GM23338 (cell line): ENCODE data around the gene KREMEN2. TPM values are rescaled to one million over a fixed set of nuclear protein-coding genes. Genes with fewer than 3 reads are reported as not detected.

Experiments
- ATAC-seq: fragments of 200-7000 bp; cut with Tn5 transposase; 3 replicates; pipeline ENCODE4 v1.9.1; 2020
- DNase-seq: peaks from one replicate; pipeline ENCODE4 v3.0.0-alpha.2; 2015; ENCODE audit warnings: low spot score
- H2AFZ ChIP-seq: fragments of 200-600 bp; sonication (generic); 2 replicates; pipeline ENCODE4 v1.8.0; 2016; ENCODE audit warnings: antibody characterized with exemption, mild to moderate bottlenecking, moderate library complexity
- H3F3A ChIP-seq: fragments of 200-600 bp; sonication (generic); replicated peaks from 2 replicates; pipeline ENCODE4 v1.8.0; 2017; ENCODE audit warnings: antibody characterized with exemption, mixed run types, low read depth
- H3K27ac ChIP-seq: fragments of 200-600 bp; sonication (generic); 2 replicates; pipeline ENCODE4 v1.6.1; 2016; ENCODE audit warnings: low read depth
- H3K27me3 ChIP-seq: fragments of 200-600 bp; sonication (generic); 2 replicates; pipeline ENCODE4 v1.8.0; 2016; ENCODE audit warnings: mild to moderate bottlenecking, mixed run types, moderate library complexity; ENCODE audit not compliant: insufficient read depth
- H3K36me3 ChIP-seq: fragments of 200-600 bp; sonication (generic); 2 replicates; pipeline ENCODE4 v1.8.0; 2016; ENCODE audit warnings: mild to moderate bottlenecking; ENCODE audit not compliant: insufficient read depth
- H3K4me1 ChIP-seq: fragments of 200-600 bp; sonication (generic); 2 replicates; pipeline ENCODE4 v1.8.0; 2016; ENCODE audit warnings: mild to moderate bottlenecking, moderate library complexity; ENCODE audit not compliant: insufficient read depth
- H3K4me2 ChIP-seq: fragments of 200-600 bp; sonication (generic); 2 replicates; pipeline ENCODE4 v1.7.1; 2017; ENCODE audit warnings: mixed run types
- H3K4me3 ChIP-seq: fragments of 200-600 bp; sonication (generic); 2 replicates; pipeline ENCODE4 v1.6.1; 2016; ENCODE audit warnings: mixed run types
- H3K79me2 ChIP-seq: fragments of 200-600 bp; sonication (generic); replicated peaks from 2 replicates; pipeline ENCODE4 v1.8.0; 2017; ENCODE audit warnings: mild to moderate bottlenecking; ENCODE audit not compliant: insufficient read depth
- H3K9me2 ChIP-seq: fragments of 200-600 bp; sonication (generic); 2 replicates; pipeline ENCODE4 v1.8.0; 2017; ENCODE audit not compliant: insufficient read depth
- H4K20me1 ChIP-seq: fragments of 200-600 bp; sonication (generic); replicated peaks from 2 replicates; pipeline ENCODE4 v1.8.0; 2017; ENCODE audit warnings: mild to moderate bottlenecking; ENCODE audit not compliant: insufficient read depth
- H3K27ac Mint-ChIP-seq: 2 replicates; pipeline ENCODE4 v1.8.0; 2020; ENCODE audit warnings: inconsistent platforms, mild to moderate bottlenecking, moderate library complexity, mixed read lengths
- H3K27me3 Mint-ChIP-seq: 3 replicates; pipeline ENCODE4 v1.8.0; 2022; ENCODE audit warnings: low read depth, mild to moderate bottlenecking, moderate library complexity, mixed read lengths, inconsistent platforms; ENCODE audit not compliant: insufficient read depth, poor library complexity
- H3K36me3 Mint-ChIP-seq: 3 replicates; pipeline ENCODE4 v1.8.0; 2021; ENCODE audit warnings: low read depth, mild to moderate bottlenecking, inconsistent platforms, moderate library complexity, mixed read lengths
- H3K4me1 Mint-ChIP-seq: 3 replicates; pipeline ENCODE4 v1.8.0; 2020; ENCODE audit warnings: mild to moderate bottlenecking, inconsistent platforms, mixed read lengths
- H3K4me3 Mint-ChIP-seq: 3 replicates; pipeline ENCODE4 v1.8.0; 2021; ENCODE audit warnings: moderate library complexity, mild to moderate bottlenecking, inconsistent platforms, mixed read lengths
- H3K9me3 Mint-ChIP-seq: 3 replicates; pipeline ENCODE4 v1.8.0; 2020; ENCODE audit warnings: moderate library complexity, mild to moderate bottlenecking, inconsistent platforms, mixed read lengths
- CREB1 ChIP-seq: fragments of 250-450 bp; sonication (Bioruptor Pico); IDR thresholded peaks from 2 replicates; pipeline ENCODE4 v1.5.0; 2020; ENCODE audit warnings: low read depth, mild to moderate bottlenecking, moderate library complexity
- JUNB ChIP-seq: IDR thresholded peaks from one replicate; pipeline ENCODE4 v1.6.1; 2016; ENCODE audit warnings: antibody characterized with exemption; ENCODE audit not compliant: unreplicated experiment
- POLR2AphosphoS5 ChIP-seq: IDR thresholded peaks from 2 replicates; pipeline ENCODE4 v1.6.1; 2016; ENCODE audit warnings: antibody characterized with exemption, low read depth
- ZNF114 ChIP-seq: fragments of 250-450 bp; sonication (Bioruptor Pico); IDR thresholded peaks from 2 replicates; pipeline ENCODE4 v1.5.0; 2020; ENCODE audit warnings: mild to moderate bottlenecking, moderate library complexity
- ZNF331 ChIP-seq: fragments of 250-450 bp; sonication (Bioruptor Pico); IDR thresholded peaks from 2 replicates; pipeline ENCODE4 v1.5.0; 2020; ENCODE audit warnings: low read depth, mild to moderate bottlenecking, moderate library complexity
- polyA plus RNA-seq: library from polyadenylated mRNA; unstranded; fragments of >200 nt; fragmentation: Nextera tagmentation; extraction: Ambion mirVana; gene quantifications from 2 replicates; pipeline ENCODE4 v1.2.1, GENCODE V29; 2016
- total RNA-seq: library from RNA; depleted of rRNA; stranded (reverse); fragments of >200 nt; shearing (Covaris generic); gene quantifications from 2 replicates; pipeline ENCODE4 v1.2.3, GENCODE V29; 2014
- TF ChIP-seq, protein P1 (sequence below): IDR thresholded peaks from 2 replicates; pipeline ENCODE4 v1.6.1; 2016; ENCODE audit warnings: antibody characterized with exemption
- TF ChIP-seq, protein P2 (sequence below), 2 experiments: fragments of 200-600 bp in 1 of 2; sonication (generic) in 1 of 2; conservative IDR thresholded peaks; 2 replicates each; pipeline versions ENCODE4 v1.5.1 to v1.6.1; 2016 to 2017; ENCODE audit warnings: antibody characterized with exemption in 2 of 2, low read depth in 2 of 2, mild to moderate bottlenecking in 2 of 2, moderate library complexity in 1 of 2
- TF ChIP-seq, protein P3 (sequence below): IDR thresholded peaks from one replicate; pipeline ENCODE4 v1.6.1; 2018; ENCODE audit warnings: antibody characterized with exemption; ENCODE audit not compliant: unreplicated experiment

The KREMEN2 gene
- total and polyA plus RNA-seq, 2 experiments from 2014 or later: 4.9 to 16.1 TPM

GRCh38 chr16:3003582-3004270 is 39.7 kb downstream of the KREMEN2 start:
- Histone ChIP-seq H3K4me1 (peaks cover 31% of the 10 kb centered on the region), H2AFZ (no peak overlapping the region), H3K9me2 (no peaks in the 10 kb centered on the region), H3K4me3 (no peak overlapping the region), H3K79me2 (no peaks in the 10 kb centered on the region), H3K36me3 (no peaks in the 10 kb centered on the region), H3F3A (peaks cover 19% of the 10 kb centered on the region), H4K20me1 (no peaks in the 10 kb centered on the region), H3K27ac (no peak overlapping the region), H3K27me3 (no peaks in the 10 kb centered on the region), H3K4me2 (no peak overlapping the region)
- Mint-ChIP-seq H3K27me3 (peaks cover 16% of the 10 kb centered on the region), H3K9me3 (no peaks in the 10 kb centered on the region), H3K4me3 (peak overlapping the region; percentile 57), H3K36me3 (peaks cover 13% of the 10 kb centered on the region), H3K27ac (no peak overlapping the region), H3K4me1 (peaks cover 32% of the 10 kb centered on the region)
- no peak for TF ChIP-seq JUNB
- peak; percentile 20; the same call in 1 of the 2 replicates for TF ChIP-seq CREB1 (CRISPR knock-in tag)
- TF ChIP-seq, protein P1, sequence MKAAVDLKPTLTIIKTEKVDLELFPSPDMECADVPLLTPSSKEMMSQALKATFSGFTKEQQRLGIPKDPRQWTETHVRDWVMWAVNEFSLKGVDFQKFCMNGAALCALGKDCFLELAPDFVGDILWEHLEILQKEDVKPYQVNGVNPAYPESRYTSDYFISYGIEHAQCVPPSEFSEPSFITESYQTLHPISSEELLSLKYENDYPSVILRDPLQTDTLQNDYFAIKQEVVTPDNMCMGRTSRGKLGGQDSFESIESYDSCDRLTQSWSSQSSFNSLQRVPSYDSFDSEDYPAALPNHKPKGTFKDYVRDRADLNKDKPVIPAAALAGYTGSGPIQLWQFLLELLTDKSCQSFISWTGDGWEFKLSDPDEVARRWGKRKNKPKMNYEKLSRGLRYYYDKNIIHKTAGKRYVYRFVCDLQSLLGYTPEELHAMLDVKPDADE: no peak
- peak; percentile 29; the same call in 1 of the 2 replicates for TF ChIP-seq POLR2AphosphoS5
- TF ChIP-seq ZNF114 (CRISPR knock-in tag): no peak
- TF ChIP-seq, protein P2, sequence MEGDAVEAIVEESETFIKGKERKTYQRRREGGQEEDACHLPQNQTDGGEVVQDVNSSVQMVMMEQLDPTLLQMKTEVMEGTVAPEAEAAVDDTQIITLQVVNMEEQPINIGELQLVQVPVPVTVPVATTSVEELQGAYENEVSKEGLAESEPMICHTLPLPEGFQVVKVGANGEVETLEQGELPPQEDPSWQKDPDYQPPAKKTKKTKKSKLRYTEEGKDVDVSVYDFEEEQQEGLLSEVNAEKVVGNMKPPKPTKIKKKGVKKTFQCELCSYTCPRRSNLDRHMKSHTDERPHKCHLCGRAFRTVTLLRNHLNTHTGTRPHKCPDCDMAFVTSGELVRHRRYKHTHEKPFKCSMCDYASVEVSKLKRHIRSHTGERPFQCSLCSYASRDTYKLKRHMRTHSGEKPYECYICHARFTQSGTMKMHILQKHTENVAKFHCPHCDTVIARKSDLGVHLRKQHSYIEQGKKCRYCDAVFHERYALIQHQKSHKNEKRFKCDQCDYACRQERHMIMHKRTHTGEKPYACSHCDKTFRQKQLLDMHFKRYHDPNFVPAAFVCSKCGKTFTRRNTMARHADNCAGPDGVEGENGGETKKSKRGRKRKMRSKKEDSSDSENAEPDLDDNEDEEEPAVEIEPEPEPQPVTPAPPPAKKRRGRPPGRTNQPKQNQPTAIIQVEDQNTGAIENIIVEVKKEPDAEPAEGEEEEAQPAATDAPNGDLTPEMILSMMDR (conservative IDR thresholded peaks at IDR 0.05; ENCODE audit: low read depth in 2 of 2): peak; percentile 69 to 97
- TF ChIP-seq, protein P3, sequence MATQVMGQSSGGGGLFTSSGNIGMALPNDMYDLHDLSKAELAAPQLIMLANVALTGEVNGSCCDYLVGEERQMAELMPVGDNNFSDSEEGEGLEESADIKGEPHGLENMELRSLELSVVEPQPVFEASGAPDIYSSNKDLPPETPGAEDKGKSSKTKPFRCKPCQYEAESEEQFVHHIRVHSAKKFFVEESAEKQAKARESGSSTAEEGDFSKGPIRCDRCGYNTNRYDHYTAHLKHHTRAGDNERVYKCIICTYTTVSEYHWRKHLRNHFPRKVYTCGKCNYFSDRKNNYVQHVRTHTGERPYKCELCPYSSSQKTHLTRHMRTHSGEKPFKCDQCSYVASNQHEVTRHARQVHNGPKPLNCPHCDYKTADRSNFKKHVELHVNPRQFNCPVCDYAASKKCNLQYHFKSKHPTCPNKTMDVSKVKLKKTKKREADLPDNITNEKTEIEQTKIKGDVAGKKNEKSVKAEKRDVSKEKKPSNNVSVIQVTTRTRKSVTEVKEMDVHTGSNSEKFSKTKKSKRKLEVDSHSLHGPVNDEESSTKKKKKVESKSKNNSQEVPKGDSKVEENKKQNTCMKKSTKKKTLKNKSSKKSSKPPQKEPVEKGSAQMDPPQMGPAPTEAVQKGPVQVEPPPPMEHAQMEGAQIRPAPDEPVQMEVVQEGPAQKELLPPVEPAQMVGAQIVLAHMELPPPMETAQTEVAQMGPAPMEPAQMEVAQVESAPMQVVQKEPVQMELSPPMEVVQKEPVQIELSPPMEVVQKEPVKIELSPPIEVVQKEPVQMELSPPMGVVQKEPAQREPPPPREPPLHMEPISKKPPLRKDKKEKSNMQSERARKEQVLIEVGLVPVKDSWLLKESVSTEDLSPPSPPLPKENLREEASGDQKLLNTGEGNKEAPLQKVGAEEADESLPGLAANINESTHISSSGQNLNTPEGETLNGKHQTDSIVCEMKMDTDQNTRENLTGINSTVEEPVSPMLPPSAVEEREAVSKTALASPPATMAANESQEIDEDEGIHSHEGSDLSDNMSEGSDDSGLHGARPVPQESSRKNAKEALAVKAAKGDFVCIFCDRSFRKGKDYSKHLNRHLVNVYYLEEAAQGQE: no peak
- ATAC-seq: peak; percentile 73
- DNase-seq: peak; percentile 100

DNA sequence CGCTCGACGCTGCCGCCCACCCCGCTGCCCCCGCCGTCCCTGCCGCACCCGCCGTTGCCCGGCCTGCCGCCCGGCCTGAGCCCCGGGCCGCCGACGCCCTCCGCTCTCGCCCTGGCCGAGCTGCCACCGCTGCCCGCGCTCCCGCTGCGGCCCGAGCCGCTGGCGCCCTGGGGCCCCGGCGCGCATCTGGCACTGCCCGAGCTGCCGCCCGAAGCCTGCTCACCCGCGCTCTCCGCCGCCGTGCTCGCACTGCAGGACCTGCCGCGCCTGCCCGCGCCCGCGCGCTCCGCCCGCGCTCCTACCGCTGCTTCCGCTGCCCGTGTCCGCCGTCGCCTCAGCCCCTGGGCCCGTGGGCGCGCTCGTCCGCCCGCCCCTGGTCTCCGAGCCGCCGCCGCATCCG is 40.2 kb downstream of the KREMEN2 start:
- Histone ChIP-seq H3K4me3 (no peak overlapping the region), H3K36me3 (no peaks in the 10 kb centered on the region), H4K20me1 (no peaks in the 10 kb centered on the region), H3K4me2 (no peak overlapping the region), H3K9me2 (no peaks in the 10 kb centered on the region), H3K79me2 (no peaks in the 10 kb centered on the region), H2AFZ (no peak overlapping the region), H3K4me1 (peaks cover 37% of the 10 kb centered on the region), H3K27ac (no peak overlapping the region), H3K27me3 (no peaks in the 10 kb centered on the region), H3F3A (peaks cover 25% of the 10 kb centered on the region)
- H3K9me3 Mint-ChIP-seq: no peaks in the 10 kb centered on the region
- peaks cover 35% of the 10 kb centered on the region for H3K4me1 Mint-ChIP-seq
- H3K27me3 Mint-ChIP-seq: peaks cover 22% of the 10 kb centered on the region
- ATAC-seq (no peak), DNase-seq (no peak)
- H3K4me3 Mint-ChIP-seq: peak overlapping the region; percentile 82; the same call in 2 of the 3 replicates
- peaks cover 13% of the 10 kb centered on the region for H3K36me3 Mint-ChIP-seq
- H3K27ac Mint-ChIP-seq: no peak overlapping the region
- no peak for TF ChIP-seq ZNF331
